Activated T-cell treated with anti-CD3 and anti-CD28 coated beads, Interleukin-2, amount 50 U/mL, for 4 hours (primary cell): Measurements from ENCODE around the gene COX10. TPM values are rescaled to one million over a fixed set of nuclear protein-coding genes. Genes with fewer than 3 reads are reported as not detected.
"Not testable (repeated sequence)": the region's sequence is repeated elsewhere in the genome, so short reads cannot be mapped to it uniquely, and the experiment has no call there.

Experiments used
- ATAC-seq, 2 donors: fragments of 200-7000 bp; cut with Tn5 transposase; one replicate each; pipeline ENCODE4 v1.10.0; 2021
- DNase-seq: peaks from one replicate; pipeline ENCODE4 v3.0.0-alpha.2; 2020
- H3K27me3 Mint-ChIP-seq: one replicate; pipeline ENCODE4 v1.8.0; 2021; ENCODE audit warnings: low read depth, mixed read lengths
- H3K36me3 Mint-ChIP-seq: one replicate; pipeline ENCODE4 v1.8.0; 2022; ENCODE audit warnings: mixed read lengths; ENCODE audit not compliant: insufficient read depth
- H3K4me1 Mint-ChIP-seq: one replicate; pipeline ENCODE4 v1.8.0; 2021; ENCODE audit warnings: low read depth, mixed read lengths
- H3K4me3 Mint-ChIP-seq: one replicate; pipeline ENCODE4 v1.8.0; 2021; ENCODE audit warnings: mild to moderate bottlenecking, moderate library complexity, mixed read lengths
- H3K9me3 Mint-ChIP-seq: one replicate; pipeline ENCODE4 v1.8.0; 2021; ENCODE audit warnings: mixed read lengths
- total RNA-seq, 3 donors: library from RNA; stranded (reverse); gene quantifications; one replicate each; pipeline ENCODE4 v1.2.1, GENCODE V29; 2021

Gene COX10
- total RNA-seq, 3 donors from 2014 or later, result 28.7 to 30.6 (median 29.0) TPM

DNA sequence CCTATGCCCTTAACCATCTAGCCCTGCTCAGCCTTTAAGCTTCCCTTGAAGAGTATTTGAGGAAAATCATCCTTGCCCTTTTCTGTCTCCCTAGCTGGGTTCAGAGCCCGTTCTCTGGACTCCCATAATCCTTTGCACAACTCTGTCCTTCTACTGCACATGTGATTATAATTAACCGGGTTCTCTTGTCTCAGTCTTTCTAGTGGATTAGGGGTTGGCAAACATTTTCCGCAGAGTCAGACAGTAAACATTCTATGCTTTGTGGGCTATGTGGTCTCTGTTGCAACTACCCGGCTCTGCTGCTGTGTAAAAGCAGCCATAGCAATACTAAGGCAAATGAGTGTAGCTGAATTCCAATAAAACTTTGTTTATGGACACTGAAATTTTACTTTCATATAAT lies 87.4 kb downstream of the COX10 start:
- Mint-ChIP-seq H3K36me3 (peaks cover 19% of the 10 kb centered on the region), H3K4me3 (no peak overlapping the region), H3K9me3 (no peaks in the 10 kb centered on the region), H3K27me3 (no peaks in the 10 kb centered on the region), H3K4me1 (peaks cover 17% of the 10 kb centered on the region)
- no peak for ATAC-seq
- no peak for DNase-seq

DNA sequence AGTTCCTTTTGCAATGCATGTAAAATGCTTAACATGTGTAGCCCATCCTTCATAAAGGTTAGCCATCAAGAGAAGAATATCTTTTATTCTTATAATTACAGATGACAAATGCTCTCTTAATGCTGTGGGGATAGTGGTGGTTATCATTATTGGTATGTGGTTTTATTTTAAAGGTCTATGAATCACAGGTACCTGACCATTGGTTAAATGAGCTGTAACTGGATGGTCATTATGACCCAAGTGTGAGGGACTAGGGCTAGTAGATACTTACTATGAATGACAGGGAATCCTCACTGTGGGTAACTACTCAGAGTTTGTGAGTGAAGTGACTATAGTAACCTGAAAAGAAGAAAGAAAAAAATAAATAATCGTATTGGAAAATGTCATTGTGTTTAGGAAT lies 88.5 kb downstream of the COX10 start:
- ATAC-seq (no peak), DNase-seq (no peak)
- Mint-ChIP-seq H3K36me3 (peaks cover 21% of the 10 kb centered on the region), H3K4me1 (peaks cover 10% of the 10 kb centered on the region), H3K9me3 (no peaks in the 10 kb centered on the region), H3K27me3 (no peaks in the 10 kb centered on the region), H3K4me3 (no peak overlapping the region)

DNA sequence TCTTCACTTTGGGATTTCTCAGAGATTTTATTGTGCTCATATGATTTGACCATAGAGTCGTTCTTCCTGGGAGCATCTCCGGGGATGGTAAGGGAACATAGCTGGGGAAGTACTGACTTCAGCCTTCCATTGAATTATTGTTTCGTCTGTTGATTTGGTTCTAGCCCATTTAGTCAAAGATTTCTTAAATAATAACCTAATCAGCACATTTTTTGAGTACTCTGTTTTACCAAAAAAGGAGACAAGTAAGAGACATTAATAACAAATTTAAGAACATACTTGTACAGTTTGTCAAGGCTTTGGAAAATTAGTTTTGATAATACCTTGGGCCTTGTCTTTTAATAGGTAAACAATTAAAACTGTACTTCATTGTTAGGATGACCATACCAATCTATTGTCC lies 89.4 kb downstream of the COX10 start:
- H3K4me1 Mint-ChIP-seq, result peaks cover 8% of the 10 kb centered on the region
- H3K27me3 Mint-ChIP-seq, result no peaks in the 10 kb centered on the region
- peaks cover 25% of the 10 kb centered on the region for H3K36me3 Mint-ChIP-seq
- H3K4me3 Mint-ChIP-seq, result no peak overlapping the region
- ATAC-seq (no peak), DNase-seq (no peak)
- no peaks in the 10 kb centered on the region for H3K9me3 Mint-ChIP-seq

GRCh38 chr17:14161419-14161818 lies 92.1 kb downstream of the COX10 start:
- H3K4me1 Mint-ChIP-seq, result peaks cover 17% of the 10 kb centered on the region
- no peaks in the 10 kb centered on the region for H3K9me3 Mint-ChIP-seq
- no peak overlapping the region for H3K4me3 Mint-ChIP-seq
- H3K27me3 Mint-ChIP-seq, result no peaks in the 10 kb centered on the region
- ATAC-seq, result no peak
- no peak for DNase-seq
- H3K36me3 Mint-ChIP-seq, result peaks cover 24% of the 10 kb centered on the region

DNA sequence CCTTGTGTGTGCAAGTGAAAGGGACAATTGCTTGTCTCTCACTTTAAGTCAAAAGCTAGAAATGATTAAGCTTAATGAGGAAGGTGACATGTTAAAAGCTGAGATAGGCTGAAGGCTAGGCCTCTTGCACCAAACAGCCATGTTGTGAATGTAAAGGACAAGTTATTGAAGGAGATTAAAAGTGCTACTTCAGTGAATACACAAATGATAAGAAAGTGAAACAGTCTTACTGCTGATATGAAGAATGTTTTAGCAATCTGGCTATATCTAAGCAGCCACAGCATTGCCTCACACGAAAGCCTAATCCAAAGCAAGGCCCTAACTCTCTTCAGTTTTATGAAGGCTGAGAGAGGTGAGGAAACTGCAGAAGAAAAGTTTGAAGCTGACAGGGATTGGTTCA lies 96.3 kb downstream of the COX10 start:
- Mint-ChIP-seq H3K4me3 (no peak overlapping the region), H3K4me1 (peaks cover 11% of the 10 kb centered on the region), H3K36me3 (peaks cover 43% of the 10 kb centered on the region), H3K9me3 (peaks cover 22% of the 10 kb centered on the region), H3K27me3 (no peaks in the 10 kb centered on the region)
- ATAC-seq (no peak), DNase-seq (no peak)

GRCh38 chr17:14167831-14168230 lies 98.5 kb downstream of the COX10 start:
- peaks cover 22% of the 10 kb centered on the region for H3K9me3 Mint-ChIP-seq
- peaks cover 33% of the 10 kb centered on the region for H3K36me3 Mint-ChIP-seq
- ATAC-seq, H3K27me3 Mint-ChIP-seq, H3K4me1 Mint-ChIP-seq, DNase-seq, H3K4me3 Mint-ChIP-seq: not testable (repeated sequence)

- Mint-ChIP-seq H3K27me3 (no peaks in the 10 kb centered on the region), H3K4me1 (peaks cover 9% of the 10 kb centered on the region), H3K36me3 (peaks cover 38% of the 10 kb centered on the region), H3K9me3 (peaks cover 22% of the 10 kb centered on the region), H3K4me3 (no peak overlapping the region)
- DNase-seq, result no peak
- no peak for ATAC-seq
These were observed 99.3 kb downstream of the COX10 start for GRCh38 chr17:14168582-14168981.

DNA sequence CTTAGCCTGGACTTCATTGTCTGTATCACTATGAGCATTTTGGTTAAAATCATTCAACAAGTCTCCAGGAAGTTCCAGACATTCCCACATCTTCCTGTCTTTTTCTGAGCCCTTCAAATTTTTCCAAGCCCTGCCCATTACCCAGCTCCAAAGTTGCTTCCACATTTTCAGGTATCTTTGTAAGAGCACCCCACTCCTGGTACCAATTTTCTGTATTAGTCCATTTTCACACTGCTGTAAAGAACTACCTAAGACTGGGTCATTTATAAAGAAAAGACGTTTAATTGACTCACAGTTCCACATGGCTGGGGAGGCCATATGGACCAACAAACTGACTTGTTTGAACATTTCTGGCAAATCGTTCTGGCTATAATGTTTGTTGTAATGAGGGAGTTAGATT lies 100.0 kb downstream of the COX10 start:
- no peak overlapping the region for H3K4me3 Mint-ChIP-seq
- H3K4me1 Mint-ChIP-seq, result peaks cover 9% of the 10 kb centered on the region
- peaks cover 36% of the 10 kb centered on the region for H3K36me3 Mint-ChIP-seq
- ATAC-seq (no peak), DNase-seq (no peak)
- H3K9me3 Mint-ChIP-seq, result peaks cover 22% of the 10 kb centered on the region
- H3K27me3 Mint-ChIP-seq, result no peaks in the 10 kb centered on the region

DNA sequence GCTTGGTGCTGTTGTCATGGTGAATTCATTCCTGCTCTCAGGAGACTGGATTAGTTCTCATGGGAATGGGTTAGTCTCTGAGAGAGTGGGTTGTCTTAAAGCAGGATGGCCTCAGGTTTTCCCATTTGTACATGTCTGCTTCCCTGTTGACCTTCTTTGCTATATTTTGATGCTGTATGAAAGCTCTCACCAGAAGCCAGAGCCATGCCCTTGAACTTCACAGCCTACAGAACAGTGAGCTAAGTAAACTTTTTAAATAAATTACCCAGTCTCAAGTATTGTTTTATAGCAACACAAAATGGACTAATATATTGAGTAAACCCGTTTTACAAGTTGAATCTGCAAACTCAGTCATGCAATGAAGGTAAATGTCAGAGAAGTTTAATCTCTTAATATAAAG lies 100.6 kb downstream of the COX10 start:
- Mint-ChIP-seq H3K36me3 (peaks cover 32% of the 10 kb centered on the region), H3K4me1 (peaks cover 7% of the 10 kb centered on the region), H3K27me3 (no peaks in the 10 kb centered on the region), H3K9me3 (peaks cover 22% of the 10 kb centered on the region), H3K4me3 (no peak overlapping the region)
- ATAC-seq (no peak), DNase-seq (no peak)

DNA sequence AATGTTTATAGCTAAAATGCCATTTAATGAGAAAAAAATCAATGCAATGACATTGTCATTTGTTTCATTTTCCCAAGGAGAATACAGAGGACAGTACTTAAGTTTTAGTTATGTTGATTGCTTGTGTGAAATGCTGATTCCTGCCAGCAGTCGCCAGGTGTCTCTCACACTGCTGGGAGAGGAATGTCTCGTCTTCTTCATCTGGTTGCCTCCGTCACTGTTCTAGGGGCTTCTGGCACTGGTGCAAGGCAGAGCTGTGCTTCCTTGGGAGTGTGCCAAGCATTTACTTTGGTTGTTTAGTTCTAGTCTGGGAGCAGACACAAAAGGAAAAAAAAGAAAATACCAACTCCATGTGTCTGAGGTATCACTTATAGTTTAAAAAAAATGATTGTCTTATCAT lies 107.7 kb downstream of the COX10 start:
- H3K4me1 Mint-ChIP-seq, ATAC-seq, H3K27me3 Mint-ChIP-seq, DNase-seq, H3K9me3 Mint-ChIP-seq, H3K4me3 Mint-ChIP-seq: not testable (repeated sequence)
- H3K36me3 Mint-ChIP-seq, result peaks cover 11% of the 10 kb centered on the region

- H3K4me1 Mint-ChIP-seq, H3K27me3 Mint-ChIP-seq, DNase-seq, ATAC-seq, H3K4me3 Mint-ChIP-seq, H3K9me3 Mint-ChIP-seq: not testable (repeated sequence)
- H3K36me3 Mint-ChIP-seq, result peaks cover 11% of the 10 kb centered on the region
These were observed 108.5 kb downstream of the COX10 start for GRCh38 chr17:14177801-14178200.

DNA sequence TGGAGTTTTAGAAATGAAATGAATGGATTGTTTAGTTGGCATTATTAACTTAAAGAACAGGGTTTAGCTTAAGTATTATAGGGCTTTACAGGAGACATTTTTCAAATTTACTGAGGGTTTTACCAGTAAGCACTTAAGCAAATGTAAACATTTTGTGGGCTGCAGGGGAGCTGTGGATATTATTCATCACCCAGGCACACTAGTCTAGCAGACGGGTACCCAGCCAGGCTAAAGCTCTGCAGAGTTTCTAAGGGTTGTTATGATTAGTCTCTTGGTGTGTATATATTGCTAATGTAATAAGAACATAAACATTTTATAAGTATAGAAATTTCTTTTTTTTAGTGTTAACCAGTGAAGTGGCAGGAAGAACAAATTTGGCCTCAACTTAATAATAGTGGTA lies 110.6 kb downstream of the COX10 start:
- not testable (repeated sequence) for H3K9me3 Mint-ChIP-seq, ATAC-seq, H3K4me1 Mint-ChIP-seq, H3K27me3 Mint-ChIP-seq, DNase-seq, H3K36me3 Mint-ChIP-seq, H3K4me3 Mint-ChIP-seq

GRCh38 chr17:14182084-14182483 lies 112.8 kb downstream of the COX10 start:
- not testable (repeated sequence) for DNase-seq, H3K9me3 Mint-ChIP-seq, H3K27me3 Mint-ChIP-seq, H3K4me1 Mint-ChIP-seq, H3K36me3 Mint-ChIP-seq, H3K4me3 Mint-ChIP-seq, ATAC-seq

DNA sequence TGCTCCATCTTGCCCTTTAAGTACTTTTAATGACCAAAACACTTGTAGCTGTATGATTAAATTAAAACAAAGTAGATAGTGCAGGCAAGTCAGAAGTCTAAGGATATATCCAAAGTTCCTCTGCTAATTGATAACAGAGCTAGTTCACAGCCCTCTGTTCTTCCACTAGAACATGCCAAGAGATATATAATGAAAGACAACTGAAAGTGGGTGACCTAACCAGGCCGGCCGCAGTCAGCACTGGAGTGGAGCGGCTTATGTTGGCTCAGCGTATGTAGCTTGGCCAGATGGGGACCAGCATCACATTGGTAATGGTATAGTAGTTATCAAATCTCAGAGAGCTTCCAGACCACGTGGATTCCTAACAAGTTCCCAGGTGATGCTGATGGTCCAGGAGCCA lies 115.2 kb downstream of the COX10 start:
- ATAC-seq, H3K27me3 Mint-ChIP-seq, H3K36me3 Mint-ChIP-seq, H3K4me3 Mint-ChIP-seq, DNase-seq, H3K9me3 Mint-ChIP-seq: not testable (repeated sequence)
- H3K4me1 Mint-ChIP-seq, result peaks cover 11% of the 10 kb centered on the region

GRCh38 chr17:14186443-14186842 lies 117.1 kb downstream of the COX10 start:
- not testable (repeated sequence) for H3K27me3 Mint-ChIP-seq, H3K36me3 Mint-ChIP-seq, H3K9me3 Mint-ChIP-seq, H3K4me3 Mint-ChIP-seq, DNase-seq, ATAC-seq
- H3K4me1 Mint-ChIP-seq, result peaks cover 23% of the 10 kb centered on the region

DNA sequence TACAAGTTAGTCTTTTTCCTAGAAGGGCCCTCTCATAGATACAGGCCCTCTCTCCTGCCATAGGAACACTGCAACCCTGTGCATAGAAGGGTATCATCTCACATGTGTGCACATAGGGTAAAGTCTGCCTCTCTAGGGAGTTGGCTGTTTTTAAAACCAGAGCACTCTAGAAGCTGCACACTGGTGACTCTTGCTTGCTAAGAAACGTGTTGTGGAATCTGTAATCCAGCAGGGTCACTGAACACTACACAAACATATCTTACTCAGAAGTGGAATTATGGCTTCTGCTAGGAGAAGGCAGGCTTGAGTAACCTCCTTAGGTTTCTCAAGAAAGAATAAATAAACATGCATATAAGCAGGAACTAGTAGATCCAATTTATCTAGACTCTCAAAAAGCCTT lies 121.5 kb downstream of the COX10 start:
- peaks cover 50% of the 10 kb centered on the region for H3K4me1 Mint-ChIP-seq
- DNase-seq, H3K27me3 Mint-ChIP-seq, H3K9me3 Mint-ChIP-seq, H3K36me3 Mint-ChIP-seq, ATAC-seq, H3K4me3 Mint-ChIP-seq: not testable (repeated sequence)
